Posterior cingulate gyrus (tissue), 11 donors: ENCODE results near the gene POFUT2.

Experiments
- DNase-seq, 10 donors: peaks; one replicate each; pipeline versions ENCODE4 v3.0.0 to v3.0.0-alpha.2; 2020 to 2021; ENCODE audit warnings: mixed read lengths in 3 of 10
- intact Hi-C: fragments of 100-400 bp; cut with DNase I; formaldehyde crosslinking; loops from one replicate; pipeline ENCODE4 v1.15.1; 2023

The POFUT2 gene

GRCh38 chr21:45287438-45288391 is at the start of gene POFUT2:
TSS of gene POFUT2 (minus strand) at chr21:45287895. CDS start at chr21:45287871, 24 bp downstream.
- peak; percentile 93 to 99 (median 95) for DNase-seq
- intact Hi-C loops = no loop called here

- intact Hi-C loops = loop anchor here (10.0 kb wide), 1 partner anchor 632 kb away; no protein-coding TSS in a partner anchor
- peak in 4 of 10 donors; percentile 23 to 75 (median 66) for DNase-seq
Measured at GRCh38 chr21:45336870-45337269, 49.2 kb upstream of the POFUT2 start.

GRCh38 chr21:45336535-45336810 is 48.8 kb upstream of the POFUT2 start:
- DNase-seq = peak in 1 of 10 donors; percentile 14
- intact Hi-C loops = loop anchor here (10.0 kb wide), 1 partner anchor 632 kb away; no protein-coding TSS in a partner anchor

GRCh38 chr21:45335761-45336534 is 48.3 kb upstream of the POFUT2 start:
- DNase-seq = peak in 3 of 10 donors; percentile 28 to 70 (median 67)
- intact Hi-C loops = loop anchor here (10.0 kb wide), 1 partner anchor 631 kb away; no protein-coding TSS in a partner anchor

- peak in 3 of 10 donors; percentile 42 to 52 (median 51) for DNase-seq
- intact Hi-C loops = loop anchor here (10.0 kb wide), 1 partner anchor 630 kb away; no protein-coding TSS in a partner anchor
Measured at GRCh38 chr21:45335151-45335760, 47.6 kb upstream of the POFUT2 start.

- intact Hi-C loops = loop anchor here (10.0 kb wide), 1 partner anchor 630 kb away; no protein-coding TSS in a partner anchor
- DNase-seq = peak in 3 of 10 donors; percentile 54 to 61 (median 55)
Measured at GRCh38 chr21:45334591-45335081, 46.9 kb upstream of the POFUT2 start.

- intact Hi-C loops = loop anchor here (10.0 kb wide), 1 partner anchor 629 kb away; no protein-coding TSS in a partner anchor
- DNase-seq = peak in 2 of 10 donors; percentile 26 to 30
Measured at GRCh38 chr21:45334134-45334533, 46.4 kb upstream of the POFUT2 start.

GRCh38 chr21:45333583-45334121 is 46.0 kb upstream of the POFUT2 start:
- peak in 2 of 10 donors; percentile 62 to 80 for DNase-seq

GRCh38 chr21:45332981-45333582 is 45.4 kb upstream of the POFUT2 start:
- intact Hi-C loops = loop anchor here (10.0 kb wide), 1 partner anchor 628 kb away; no protein-coding TSS in a partner anchor
- DNase-seq = peak in 3 of 10 donors; percentile 43 to 75 (median 63)

More at GRCh38 chr21:45333583-45334121, 46.0 kb upstream of the POFUT2 start:
- intact Hi-C loops = loop anchor here (10.0 kb wide), 1 partner anchor 629 kb away; no protein-coding TSS in a partner anchor

GRCh38 chr21:45332415-45332814 is 44.7 kb upstream of the POFUT2 start:
- intact Hi-C loops = loop anchor here (10.0 kb wide), 1 partner anchor 628 kb away; no protein-coding TSS in a partner anchor
- DNase-seq = peak in 1 of 10 donors; percentile 19

GRCh38 chr21:45331531-45332147 is 43.9 kb upstream of the POFUT2 start:
- DNase-seq = peak in 3 of 10 donors; percentile 60 to 78 (median 76)
- intact Hi-C loops = loop anchor here (10.0 kb wide), 1 partner anchor 627 kb away; no protein-coding TSS in a partner anchor

- peak in 4 of 10 donors; percentile 13 to 79 (median 67) for DNase-seq
- intact Hi-C loops = loop anchor here (10.0 kb wide), 1 partner anchor 626 kb away; no protein-coding TSS in a partner anchor
Measured at GRCh38 chr21:45330851-45331261, 43.2 kb upstream of the POFUT2 start.

GRCh38 chr21:45330075-45330781 is 42.5 kb upstream of the POFUT2 start:
- intact Hi-C loops = loop anchor here (10.0 kb wide), 1 partner anchor 625 kb away; no protein-coding TSS in a partner anchor
- DNase-seq = peak in 4 of 10 donors; percentile 16 to 75 (median 63)

- DNase-seq = peak in 4 of 10 donors; percentile 18 to 79 (median 66)
- intact Hi-C loops = loop anchor here (10.0 kb wide), 1 partner anchor 625 kb away; no protein-coding TSS in a partner anchor
Measured at GRCh38 chr21:45329261-45330074, 41.8 kb upstream of the POFUT2 start.

- intact Hi-C loops = no loop called here
Measured at GRCh38 chr21:45328198-45329091, 40.8 kb upstream of the POFUT2 start.

More at GRCh38 chr21:45328198-45329091, 40.8 kb upstream of the POFUT2 start:
- peak in 4 of 10 donors; percentile 25 to 85 (median 68) for DNase-seq
